Sigmoid colon (tissue), 4 donors: ENCODE measurements around the gene ARL4A.

Experiments
- CTCF ChIP-seq, 4 experiments: fragments of 450-650 bp in 3 of 4; fragments of 200-600 bp in 1 of 4; IDR thresholded peaks; one replicate each; pipeline ENCODE4 v1.5.1; 2016 to 2019; ENCODE audit warnings: antibody characterized with exemption in 4 of 4, mild to moderate bottlenecking in 3 of 4, moderate library complexity in 2 of 4
- POLR2A ChIP-seq, 2 donors: fragments of 450-650 bp; IDR thresholded peaks; one replicate each; pipeline ENCODE4 v1.6.1; 2016; ENCODE audit warnings: antibody characterized with exemption in 2 of 2, mild to moderate bottlenecking in 2 of 2, moderate library complexity in 2 of 2
- POLR2AphosphoS5 ChIP-seq, 4 donors: sonication (generic); formaldehyde crosslinking; IDR thresholded peaks; one replicate each; pipeline ENCODE4 v1.6.1; 2017; ENCODE audit warnings: antibody characterized with exemption in 4 of 4

DNA sequence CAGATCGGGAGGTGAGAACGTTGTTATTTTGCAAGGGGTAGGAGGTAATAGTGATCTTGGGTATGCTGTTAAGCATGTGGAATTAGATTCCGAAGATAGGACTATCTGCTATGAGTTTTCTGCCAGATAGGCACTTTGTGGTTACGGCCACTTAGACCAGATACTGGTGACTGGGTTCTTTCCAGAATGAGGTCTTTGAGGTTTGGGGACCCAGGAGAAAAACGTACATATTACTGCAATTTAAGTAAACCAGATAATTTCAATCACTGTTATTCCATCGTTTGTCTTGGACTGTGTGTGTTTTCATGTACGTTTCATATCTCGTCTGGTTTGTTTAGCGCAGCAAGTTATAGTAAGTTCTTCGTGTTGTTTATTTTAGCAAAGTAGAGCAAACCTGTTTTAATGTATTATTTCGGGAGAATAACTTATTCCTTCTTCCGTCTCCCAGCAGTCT, 312 bp downstream of the ARL4A start:
- TF ChIP-seq POLR2AphosphoS5 (IDR thresholded peaks at IDR 0.05), result no peak
- TF ChIP-seq CTCF (IDR thresholded peaks at IDR 0.05), result no peak
- no peak for TF ChIP-seq POLR2A (IDR thresholded peaks at IDR 0.05)
